ENCODE data around the gene CDH15. TPM values are rescaled to one million over a fixed set of nuclear protein-coding genes. Genes with fewer than 3 reads are reported as not detected.

CDH15 gene, protein sequence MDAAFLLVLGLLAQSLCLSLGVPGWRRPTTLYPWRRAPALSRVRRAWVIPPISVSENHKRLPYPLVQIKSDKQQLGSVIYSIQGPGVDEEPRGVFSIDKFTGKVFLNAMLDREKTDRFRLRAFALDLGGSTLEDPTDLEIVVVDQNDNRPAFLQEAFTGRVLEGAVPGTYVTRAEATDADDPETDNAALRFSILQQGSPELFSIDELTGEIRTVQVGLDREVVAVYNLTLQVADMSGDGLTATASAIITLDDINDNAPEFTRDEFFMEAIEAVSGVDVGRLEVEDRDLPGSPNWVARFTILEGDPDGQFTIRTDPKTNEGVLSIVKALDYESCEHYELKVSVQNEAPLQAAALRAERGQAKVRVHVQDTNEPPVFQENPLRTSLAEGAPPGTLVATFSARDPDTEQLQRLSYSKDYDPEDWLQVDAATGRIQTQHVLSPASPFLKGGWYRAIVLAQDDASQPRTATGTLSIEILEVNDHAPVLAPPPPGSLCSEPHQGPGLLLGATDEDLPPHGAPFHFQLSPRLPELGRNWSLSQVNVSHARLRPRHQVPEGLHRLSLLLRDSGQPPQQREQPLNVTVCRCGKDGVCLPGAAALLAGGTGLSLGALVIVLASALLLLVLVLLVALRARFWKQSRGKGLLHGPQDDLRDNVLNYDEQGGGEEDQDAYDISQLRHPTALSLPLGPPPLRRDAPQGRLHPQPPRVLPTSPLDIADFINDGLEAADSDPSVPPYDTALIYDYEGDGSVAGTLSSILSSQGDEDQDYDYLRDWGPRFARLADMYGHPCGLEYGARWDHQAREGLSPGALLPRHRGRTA
- 0.37 TPM in 1 of 2 replicates, not detected in the other for total RNA-seq (2011; cell fraction: chromatin; rRNA removed; ENCODE audit: low replicate concordance)
- 0.33 TPM in 1 of 2 replicates, not detected in the other for total RNA-seq (2011; cell fraction: nucleolus; rRNA removed)
- not detected in 2 replicates for total RNA-seq (2011; cell fraction: nucleoplasm; rRNA removed)
- total RNA-seq (2014; rRNA removed), result 0.16 and 0.18 TPM in 2 replicates
- total RNA-seq (2014; rRNA removed; fragmentation: Illumina TruSeq; extraction: Trizol), result not detected in 2 replicates
- total RNA-seq (2015; rRNA removed; fragmentation: Illumina TruSeq; extraction: Trizol), result not detected in 2 replicates
- total RNA-seq (2021), result 0.07 and 0.11 TPM in 2 replicates
- 0.03 TPM in 1 of 2 replicates, not detected in the other for polyA plus RNA-seq (2011; rRNA removed)
- 0.03 and 0.12 TPM in 2 replicates for polyA plus RNA-seq (2011; cell fraction: cytosol; rRNA removed)
- 0.08 and 0.09 TPM in 2 replicates for polyA plus RNA-seq (2011; cell fraction: nucleus; rRNA removed)
- polyA plus RNA-seq (2012), result 0.11 and 0.12 TPM in 2 replicates
- not detected in 2 replicates for polyA plus RNA-seq (2014; fragmentation: Illumina TruSeq; extraction: Trizol)
- polyA plus RNA-seq (2014; fragmentation: Nextera tagmentation; extraction: Ambion mirVana), result not detected
- polyA plus RNA-seq (2014; rRNA removed), result not detected in 2 replicates
- not detected in 2 replicates for polyA minus RNA-seq (2011; rRNA and poly(A)+ RNA removed)
- polyA minus RNA-seq (2011; cell fraction: cytosol; rRNA and poly(A)+ RNA removed), result not detected in 2 replicates
- not detected in 2 replicates for polyA minus RNA-seq (2011; cell fraction: nucleus; rRNA and poly(A)+ RNA removed)
- Bru-seq, nascent RNA, result percentile 13 among the genes with signal in this experiment
- BruChase-seq, experiment 1, labeled RNA remaining after a 2-hour chase, result not detected
- BruChase-seq, experiment 2, labeled RNA remaining after a 6-hour chase, result percentile 4 among the genes with signal in this experiment
- long read RNA-seq, experiment 1, result 0 reads
- long read RNA-seq, experiment 2, partial matches to known transcripts, result 1 of 1 reads
- long read RNA-seq, experiment 2, other reads (novel, unspliced or antisense), result 0 of 1 reads
- long read RNA-seq, experiment 3, result 0 reads

DNA sequence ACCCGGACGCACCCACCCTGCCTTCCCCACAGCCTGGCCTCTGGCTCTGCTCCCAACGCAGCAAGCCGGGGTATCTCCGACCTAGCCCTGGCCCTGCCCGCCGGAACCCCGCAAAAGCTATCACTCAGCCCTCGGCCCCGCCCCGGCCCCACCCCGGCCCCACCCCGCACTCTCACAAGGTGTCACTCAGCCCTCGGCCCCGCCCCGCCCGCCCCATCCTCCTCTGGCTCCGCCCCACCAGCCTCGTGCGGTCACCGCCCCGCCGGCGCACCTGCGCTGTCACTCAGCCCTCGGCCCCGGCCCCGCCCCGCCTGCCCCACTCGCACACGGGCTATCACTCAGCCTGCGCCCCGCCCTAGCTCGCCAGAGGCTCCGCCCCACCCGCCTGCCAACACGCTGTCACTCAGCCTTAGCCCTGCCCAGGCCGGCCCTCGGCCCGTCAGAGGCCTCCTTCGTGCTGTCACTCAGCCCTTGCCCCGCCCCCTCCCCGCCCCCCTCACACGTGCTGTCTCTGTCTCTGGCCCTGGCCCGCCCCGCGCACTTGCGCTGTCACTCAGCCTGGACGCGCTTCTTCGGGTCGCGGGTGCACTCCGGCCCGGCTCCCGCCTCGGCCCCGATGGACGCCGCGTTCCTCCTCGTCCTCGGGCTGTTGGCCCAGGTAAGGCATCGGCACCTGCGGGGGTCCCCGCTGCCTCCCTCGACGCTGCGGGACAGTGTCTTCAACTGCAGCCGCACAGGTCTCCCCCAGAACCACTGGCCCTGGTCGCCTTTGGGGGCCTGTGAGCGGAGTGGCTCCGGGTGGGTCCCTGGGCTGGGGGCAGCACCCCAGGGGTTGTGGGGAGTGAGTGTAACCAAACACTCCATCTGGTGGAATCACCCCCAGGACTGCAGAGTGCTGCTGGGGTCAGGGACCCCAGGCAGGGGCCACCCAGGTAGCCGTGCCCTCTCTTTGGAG is at the start of gene CDH15:
CDH15 (plus strand) TSS at position 533 of the 955 bp plus-strand sequence; CDS start at position 617, 84 bp downstream.
- Histone ChIP-seq H3K36me3 (ENCODE audit: control insufficient read depth, insufficient read depth, low read length) (no peaks in the 10 kb centered on the region), H3K9ac (ENCODE audit: insufficient read depth in 1 of 2, low read depth in 2 of 2, low read length in 2 of 2) (peak within 1 kb of the TSS in 1 of 2 experiments; percentile 91; a peak in 2 of 4 replicates), H3K4me2 (ENCODE audit: insufficient read depth, low read length) (peak within 1 kb of the TSS; percentile 66), H3K27ac (ENCODE audit: extremely low read depth, low read depth, low read length) (no peak within 1 kb of the TSS), H3K4me3 (peak within 1 kb of the TSS; percentile 12), H3K9me1 (ENCODE audit: control insufficient read depth, insufficient read depth, low read length) (no peaks in the 10 kb centered on the region), H3K79me2 (ENCODE audit: control insufficient read depth, insufficient read depth, low read length) (no peaks in the 10 kb centered on the region), H2AFZ (ENCODE audit: low read depth, low read length) (peak within 1 kb of the TSS; percentile 77), H3K9me3 (replicated peaks; ENCODE audit: control insufficient read depth, insufficient read depth, low read depth, low read length) (no peaks in the 10 kb centered on the region), H3K4me1 (replicated peaks in 1 of 2; ENCODE audit: control insufficient read depth in 2 of 2, insufficient read depth in 2 of 2, low read length in 2 of 2) (peaks cover 18 to 96% of the 10 kb centered on the region in 2 experiments), H3K27me3 (ENCODE audit: control insufficient read depth in 2 of 2, insufficient read depth in 2 of 2, low read length in 2 of 2) (peaks cover 0 to 18% of the 10 kb centered on the region in 2 experiments; a peak in 2 of 5 replicates), H4K20me1 (replicated peaks; ENCODE audit: control insufficient read depth, insufficient read depth, low read length) (peaks cover 3% of the 10 kb centered on the region; the same call in 1 of the 2 replicates)
- no TSS peak for BruUV-seq (replicated peaks)
- WGBS (ENCODE audit: insufficient coverage, low coverage, missing lambda C conversion rate), result 3% methylated on average over 28 of the region's 74 CpGs
- ATAC-seq (peak; percentile 92), FAIRE-seq (peak; percentile 77), DNase-seq (ENCODE audit: extremely low read depth in 1 of 4, low spot score in 3 of 4) (peak; percentile 98 to 99 (median 98))
- ChIA-PET POLR2A (interaction anchor here (0.5 to 1.1 kb wide), 6 partner anchors 12 to 715 kb away, joined by 3 to 4 read pairs (median 3); no protein-coding TSS in a partner anchor), CTCF (ENCODE audit: low intra/inter-chr PET ratio) (interaction anchor here (0.5 to 1.0 kb wide), 5 partner anchors 11 to 426 kb away, joined by 3 to 5 read pairs (median 3); partner anchors contain the start of gene APRT)
- intact Hi-C loops (cut with micrococcal nuclease) (loop anchor here (1.0 to 2.0 kb wide), 3 partner anchors 30 to 359 kb away; partner anchors contain the start of gene ZNF778), in situ Hi-C loops (cut with MboI) (no loop called here)
- peak; percentile 64 for TF ChIP-seq L3MBTL2 (IDR thresholded peaks at IDR 0.05)
- peak; percentile 50; the same call in 1 of the 2 replicates for TF ChIP-seq MXI1 (IDR thresholded peaks at IDR 0.05; ENCODE audit: low read depth, low read length)
- TF ChIP-seq CHD4 (IDR thresholded peaks at IDR 0.05; ENCODE audit: insufficient read depth, insufficient replicate concordance, low read depth, low read length, poor library complexity, severe bottlenecking), result no peak
- TF ChIP-seq FOXM1 (IDR thresholded peaks at IDR 0.05; ENCODE audit: low read depth), result no peak
- TF ChIP-seq FOXM1 (CRISPR knock-in tag; IDR thresholded peaks at IDR 0.05; ENCODE audit: low read depth), result no peak
- peak; percentile 7; the same call in 1 of the 2 replicates for TF ChIP-seq ZNF316 (IDR thresholded peaks at IDR 0.05)
- peak; percentile 97 for TF ChIP-seq BHLHE40 (IDR thresholded peaks at IDR 0.05; ENCODE audit: low read length)
- TF ChIP-seq, protein P1, sequence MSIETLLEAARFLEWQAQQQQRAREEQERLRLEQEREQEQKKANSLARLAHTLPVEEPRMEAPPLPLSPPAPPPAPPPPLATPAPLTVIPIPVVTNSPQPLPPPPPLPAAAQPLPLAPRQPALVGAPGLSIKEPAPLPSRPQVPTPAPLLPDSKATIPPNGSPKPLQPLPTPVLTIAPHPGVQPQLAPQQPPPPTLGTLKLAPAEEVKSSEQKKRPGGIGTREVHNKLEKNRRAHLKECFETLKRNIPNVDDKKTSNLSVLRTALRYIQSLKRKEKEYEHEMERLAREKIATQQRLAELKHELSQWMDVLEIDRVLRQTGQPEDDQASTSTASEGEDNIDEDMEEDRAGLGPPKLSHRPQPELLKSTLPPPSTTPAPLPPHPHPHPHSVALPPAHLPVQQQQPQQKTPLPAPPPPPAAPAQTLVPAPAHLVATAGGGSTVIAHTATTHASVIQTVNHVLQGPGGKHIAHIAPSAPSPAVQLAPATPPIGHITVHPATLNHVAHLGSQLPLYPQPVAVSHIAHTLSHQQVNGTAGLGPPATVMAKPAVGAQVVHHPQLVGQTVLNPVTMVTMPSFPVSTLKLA (conservative IDR thresholded peaks at IDR 0.05), result peak in 1 of 2 experiments; percentile 92; a peak in 3 of 4 replicates
- 0 out of 4 replicates have a peak, but pooled peaks of 1 of the 2 experiments have one; percentile 29 for TF ChIP-seq SIN3A (IDR thresholded peaks at IDR 0.05; ENCODE audit: borderline replicate concordance in 2 of 2, control insufficient read depth in 1 of 2, low read depth in 2 of 2, low read length in 2 of 2)
- peak; percentile 15; the same call in 1 of the 2 replicates for TF ChIP-seq PHF8 (IDR thresholded peaks at IDR 0.05; ENCODE audit: borderline replicate concordance, low read length)

Measured in K562 (cell line).